ENCODE results near the gene PLD1.

PLD1 gene

GRCh38 chr3:171744158-171744741, 66.0 kb downstream of the PLD1 start:
- DNase-seq = no peak

GRCh38 chr3:171743327-171744157, 66.7 kb downstream of the PLD1 start:
- no peak for DNase-seq

- DNase-seq = no peak
Measured at GRCh38 chr3:171741377-171741776, 68.9 kb downstream of the PLD1 start.

GRCh38 chr3:171736556-171736955, 73.7 kb downstream of the PLD1 start:
- DNase-seq = no peak

- DNase-seq = no peak
Measured at GRCh38 chr3:171733561-171733960, 76.7 kb downstream of the PLD1 start.

- DNase-seq = no peak
Measured at GRCh38 chr3:171732756-171733155, 77.5 kb downstream of the PLD1 start.

GRCh38 chr3:171731691-171732090, 78.6 kb downstream of the PLD1 start:
- no peak for DNase-seq

- no peak for DNase-seq
Measured at GRCh38 chr3:171729452-171730334, 80.6 kb downstream of the PLD1 start.

- DNase-seq = no peak
Measured at GRCh38 chr3:171727288-171727687, 83.0 kb downstream of the PLD1 start.

- DNase-seq = no peak
Measured at GRCh38 chr3:171718493-171719185, 91.6 kb downstream of the PLD1 start.

GRCh38 chr3:171715155-171715554, 95.1 kb downstream of the PLD1 start:
- no peak for DNase-seq

GRCh38 chr3:171712171-171712938, 97.9 kb downstream of the PLD1 start:
- no peak for DNase-seq

- DNase-seq = no peak
Measured at GRCh38 chr3:171711461-171712170, 98.7 kb downstream of the PLD1 start.

GRCh38 chr3:171710359-171710758, 99.9 kb downstream of the PLD1 start:
- no peak for DNase-seq

- no peak for DNase-seq
Measured at GRCh38 chr3:171704814-171705213, 105.5 kb downstream of the PLD1 start.

- no peak for DNase-seq
Measured at GRCh38 chr3:171704002-171704401, 106.3 kb downstream of the PLD1 start.

GRCh38 chr3:171703144-171703543, 107.1 kb downstream of the PLD1 start:
- no peak for DNase-seq

- DNase-seq = no peak
Measured at GRCh38 chr3:171700653-171701052, 109.6 kb downstream of the PLD1 start.

- DNase-seq = no peak
Measured at GRCh38 chr3:171700157-171700556, 110.1 kb downstream of the PLD1 start.

- DNase-seq = no peak
Measured at GRCh38 chr3:171699601-171700000, 110.7 kb downstream of the PLD1 start.

- DNase-seq = no peak
Measured at GRCh38 chr3:171696805-171697204, 113.5 kb downstream of the PLD1 start.

- DNase-seq = no peak
Measured at GRCh38 chr3:171695426-171695825, 114.9 kb downstream of the PLD1 start.

Data from activated CD4-positive, CD25-positive, alpha-beta regulatory T cell treated with anti-CD3 and anti-CD28 coated beads, Interleukin-2, amount 50 U/mL, for 72 hours (primary cell).